ENCODE measurements around the gene CHST15. TPM values are rescaled to one million over a fixed set of nuclear protein-coding genes. Genes with fewer than 3 reads are reported as not detected.

Gene CHST15
- total and polyA plus RNA-seq, 2 of the 8 experiments (the other 6 are each of a cell fraction or from before 2014, with no cell fraction given): 8.8 to 9.1 TPM

DNA sequence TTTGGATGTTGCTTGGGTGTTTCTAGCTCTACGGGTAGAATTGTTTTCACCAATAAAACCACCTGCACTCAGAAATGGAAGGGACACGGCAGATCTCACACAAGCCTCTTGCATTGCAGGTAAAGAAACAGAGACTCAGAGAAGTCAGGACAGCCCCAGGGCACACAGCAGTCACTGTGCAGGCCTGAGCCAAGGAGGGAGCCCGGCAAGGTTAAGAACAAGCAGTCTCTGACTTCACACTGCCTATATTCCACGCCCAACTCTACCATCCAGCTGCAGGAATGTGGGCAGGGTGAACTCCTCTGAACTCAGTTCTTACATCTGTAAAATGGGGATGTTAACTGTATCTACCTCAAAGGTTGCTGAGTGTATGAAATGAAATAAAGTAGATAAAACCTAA, 15.4 kb downstream of the CHST15 start:
- no peak for FAIRE-seq

More for the DNA sequence above, 15.4 kb downstream of the CHST15 start:
- Histone ChIP-seq H3K4me3 (ENCODE audit: extremely low read depth in 1 of 4, insufficient read depth in 2 of 4, low read depth in 3 of 4, low read length in 4 of 4) (no peak overlapping the region), H2BK5ac (ENCODE audit: low read depth, low read length) (no peak overlapping the region), H4K5ac (ENCODE audit: insufficient read length, low read depth, low read length) (no peak overlapping the region), H4K20me1 (replicated peaks in 1 of 2; ENCODE audit: control insufficient read depth in 1 of 2, insufficient read depth in 2 of 2, low read length in 2 of 2) (no peaks in the 10 kb centered on the region), H2AK5ac (ENCODE audit: low read depth, low read length) (no peak overlapping the region), H3K23me2 (ENCODE audit: low read depth, low read length) (no peaks in the 10 kb centered on the region), H3K79me2 (ENCODE audit: control insufficient read depth in 1 of 2, insufficient read depth in 2 of 2, low read length in 2 of 2) (no peaks in the 10 kb centered on the region), H3K4me1 (replicated peaks in 1 of 4; ENCODE audit: control insufficient read depth in 3 of 4, insufficient read depth in 4 of 4, low read length in 3 of 4) (peaks cover 0 to 4% (median 3%) of the 10 kb centered on the region in 4 experiments; a peak in 5 of 7 replicates), H2AFZ (ENCODE audit: low read length) (no peak overlapping the region), H3K4me2 (ENCODE audit: insufficient read depth in 1 of 2, low read depth in 2 of 2, low read length in 2 of 2) (no peak overlapping the region), H3K36me3 (ENCODE audit: control insufficient read depth in 2 of 4, insufficient read depth in 4 of 4, low read length in 3 of 4) (no peaks in the 10 kb centered on the region), H3K79me1 (ENCODE audit: low read depth, low read length) (no peaks in the 10 kb centered on the region; the same call in 1 of the 2 replicates), H3K27me3 (replicated peaks in 1 of 4; ENCODE audit: control insufficient read depth in 3 of 4, extremely low read depth in 1 of 4, insufficient read depth in 3 of 4, low read length in 3 of 4) (no peaks in the 10 kb centered on the region; a peak in 1 of 7 replicates), H3K9me3 (ENCODE audit: insufficient read depth in 2 of 2, low read depth in 1 of 2, low read length in 1 of 2) (no peaks in the 10 kb centered on the region), H3K9ac (replicated peaks in 1 of 4; ENCODE audit: extremely low read depth in 1 of 4, low read depth in 3 of 4, low read length in 3 of 4) (no peak overlapping the region), H2BK12ac (ENCODE audit: low read depth, low read length) (no peak overlapping the region), H3K18ac (ENCODE audit: extremely low read depth, low read length) (no peak overlapping the region), H4K91ac (replicated peaks; ENCODE audit: insufficient read length, low read length) (no peak overlapping the region), H3K27ac (ENCODE audit: low read depth, low read length) (no peak overlapping the region), H3K56ac (replicated peaks; ENCODE audit: insufficient read length, low read depth, low read length) (no peak overlapping the region), H3K4ac (replicated peaks; ENCODE audit: insufficient read length, low read depth, low read length) (no peak overlapping the region), H2BK15ac (ENCODE audit: low read length) (no peak overlapping the region), H4K8ac (ENCODE audit: extremely low read depth, insufficient read depth, low read length) (no peak overlapping the region), H3K14ac (ENCODE audit: insufficient read length) (no peak overlapping the region), H2BK120ac (replicated peaks; ENCODE audit: low read depth, low read length) (no peak overlapping the region), H2BK20ac (ENCODE audit: low read length) (no peak overlapping the region), H3K23ac (ENCODE audit: insufficient read length) (no peak overlapping the region)
- CTCF ChIA-PET (ENCODE audit: partially characterized antibody): interaction anchor here (0.8 to 1.9 kb wide), 7 partner anchors 8 to 83 kb away, joined by 3 to 7 read pairs (median 4); no protein-coding TSS in a partner anchor
- WGBS, 2 experiments (ENCODE audit: extremely low coverage in 1 of 2, insufficient coverage in 1 of 2, insufficient read length in 1 of 2, insufficient replicate concordance in 2 of 2, low coverage in 1 of 2, low lambda C conversion rate in 2 of 2, missing lambda C conversion rate in 1 of 2): 81% methylated on average over 4 of the region's 4 CpGs; no CpG with 5 or more reads in 1 of the 2 experiments
- POLR2A ChIA-PET (ENCODE audit: partially characterized antibody): interaction anchor here (1.0 to 1.2 kb wide), 2 partner anchors 9 to 10 kb away, joined by 4 to 5 read pairs; no protein-coding TSS in a partner anchor
- TF ChIP-seq HDAC6 (IDR thresholded peaks at IDR 0.05; ENCODE audit: low read depth, low read length): no peak
- no peak for TF ChIP-seq RAD21 (IDR thresholded peaks at IDR 0.05 in 1 of 2, conservative IDR thresholded peaks at IDR 0.05 in 1 of 2; ENCODE audit: low read depth in 2 of 2, low read length in 2 of 2)
- TF ChIP-seq NANOG (IDR thresholded peaks at IDR 0.05; ENCODE audit: insufficient read depth, low read depth, low read length, poor library complexity, severe bottlenecking): no peak
- no peak for DNase-seq (ENCODE audit: low read depth in 1 of 2, low spot score in 2 of 2)
